DMS53 treated with DMSO at 0.1 percent for 48 hours (cell line): ENCODE data around the gene CYP4Z1.
A peak's percentile ranks its signal among the peaks of the same experiment; 100 is the strongest.
"Not testable (repeated sequence)": the region's sequence is repeated elsewhere in the genome, so short reads cannot be mapped to it uniquely, and the experiment has no call there.

Experiments used
- DNase-seq: peaks from one replicate; lab custom pipeline; 2025; ENCODE audit not compliant: unreplicated experiment; lab: John Stamatoyannopoulos, UW

Gene CYP4Z1

GRCh38 chr1:47067097-47067594 is at the start of gene CYP4Z1:
CYP4Z1 (plus strand) TSS chr1:47067231; CDS start chr1:47067491, 260 bp downstream.
- no peak for DNase-seq

- DNase-seq, result no peak
These were observed 46.0 kb upstream of the CYP4Z1 start for GRCh38 chr1:47021070-47021469.

GRCh38 chr1:47023268-47024140 is 43.5 kb upstream of the CYP4Z1 start, which contains the start of gene CYP4X1:
CYP4X1 (plus strand) TSS chr1:47023669; CDS start chr1:47023818, 149 bp downstream.
- DNase-seq, result peak; percentile 41

- no peak for DNase-seq
These were observed 42.8 kb upstream of the CYP4Z1 start for GRCh38 chr1:47024141-47024801.

GRCh38 chr1:47030170-47030805 is 36.7 kb upstream of the CYP4Z1 start:
- no peak for DNase-seq

- peak; percentile 36 for DNase-seq
These were observed 36.0 kb upstream of the CYP4Z1 start for GRCh38 chr1:47031059-47031458.

GRCh38 chr1:47031585-47031984 is 35.4 kb upstream of the CYP4Z1 start:
- DNase-seq, result no peak

GRCh38 chr1:47036764-47037163 is 30.3 kb upstream of the CYP4Z1 start:
- DNase-seq, result no peak

GRCh38 chr1:47059376-47059775 is 7.7 kb upstream of the CYP4Z1 start:
- DNase-seq, result no peak

GRCh38 chr1:47069080-47069479 is 2.0 kb downstream of the CYP4Z1 start:
- DNase-seq, result not testable (repeated sequence)

GRCh38 chr1:47069509-47069908 is 2.5 kb downstream of the CYP4Z1 start:
- not testable (repeated sequence) for DNase-seq

GRCh38 chr1:47089356-47089755 is 22.3 kb downstream of the CYP4Z1 start:
- peak; percentile 53 for DNase-seq

GRCh38 chr1:47091476-47091875 is 24.4 kb downstream of the CYP4Z1 start:
- not testable (repeated sequence) for DNase-seq

- DNase-seq, result no peak
These were observed 37.8 kb downstream of the CYP4Z1 start for GRCh38 chr1:47104816-47105215.

- no peak for DNase-seq
These were observed 39.8 kb downstream of the CYP4Z1 start for GRCh38 chr1:47106792-47107191.

GRCh38 chr1:47107851-47108574 is 41.0 kb downstream of the CYP4Z1 start:
- not testable (repeated sequence) for DNase-seq

- DNase-seq, result not testable (repeated sequence)
These were observed 42.5 kb downstream of the CYP4Z1 start for GRCh38 chr1:47109482-47109881.

GRCh38 chr1:47113178-47113577 is 46.1 kb downstream of the CYP4Z1 start:
- DNase-seq, result no peak

GRCh38 chr1:47121039-47121438 is 54.0 kb downstream of the CYP4Z1 start:
- not testable (repeated sequence) for DNase-seq

GRCh38 chr1:47124834-47125233 is 57.8 kb downstream of the CYP4Z1 start:
- not testable (repeated sequence) for DNase-seq

GRCh38 chr1:47126997-47127396 is 60.0 kb downstream of the CYP4Z1 start:
- not testable (repeated sequence) for DNase-seq
